HEK293T (cell line): ENCODE results near the gene PLCG1.

ENCODE experiments used
- ARNT ChIP-seq: fragments of 450-650 bp; IDR thresholded peaks from 2 replicates; pipeline ENCODE4 v1.6.1; 2017; ENCODE audit warnings: mild to moderate bottlenecking
- BHLHE40 ChIP-seq: fragments of 450-650 bp; IDR thresholded peaks from 2 replicates; pipeline ENCODE4 v1.6.1; 2016; ENCODE audit warnings: mild to moderate bottlenecking, moderate library complexity, borderline replicate concordance
- CTBP1 ChIP-seq: fragments of 450-650 bp; IDR thresholded peaks from 2 replicates; pipeline ENCODE4 v1.6.1; 2016; ENCODE audit warnings: borderline replicate concordance
- FOXK2 ChIP-seq: fragments of 450-650 bp; IDR thresholded peaks from 2 replicates; pipeline ENCODE4 v1.6.1; 2016; ENCODE audit warnings: mild to moderate bottlenecking
- FOXM1 ChIP-seq: fragments of 450-650 bp; IDR thresholded peaks from 2 replicates; pipeline ENCODE4 v1.6.1; 2017; ENCODE audit warnings: mild to moderate bottlenecking, borderline replicate concordance
- HDGF ChIP-seq: fragments of 450-650 bp; IDR thresholded peaks from 2 replicates; pipeline ENCODE4 v1.6.1; 2017; ENCODE audit warnings: antibody characterized with exemption, borderline replicate concordance
- NFRKB ChIP-seq: fragments of 450-650 bp; IDR thresholded peaks from 2 replicates; pipeline ENCODE4 v1.6.1; 2016; ENCODE audit warnings: mild to moderate bottlenecking, moderate library complexity
- TARDBP ChIP-seq: fragments of 450-650 bp; IDR thresholded peaks from 2 replicates; pipeline ENCODE4 v1.6.1; 2016
- ZNF384 ChIP-seq: fragments of 450-650 bp; IDR thresholded peaks from 2 replicates; pipeline ENCODE4 v1.6.1; 2016

GRCh38 chr20:41159547-41159946 is 22.2 kb downstream of the PLCG1 start:
- TF ChIP-seq HDGF (no peak), FOXM1 (no peak), BHLHE40 (no peak), NFRKB (no peak), ARNT (no peak), FOXK2 (no peak), CTBP1 (no peak), ZNF384 (no peak), TARDBP (no peak)
